SU-DHL-6 (cell line): ENCODE data around the gene SRPK3.

Source experiments
- H2AFZ ChIP-seq: fragments of 200-600 bp; sonication (generic); 2 replicates; pipeline ENCODE4 v1.6.1; 2014; ENCODE audit warnings: low read depth, mild to moderate bottlenecking, moderate library complexity, mixed read lengths, antibody characterized with exemption, low read length; ENCODE audit not compliant: severe bottlenecking
- H3F3A ChIP-seq: fragments of 200-600 bp; shearing (Covaris generic); 2 replicates; pipeline ENCODE4 v1.6.0; 2016; ENCODE audit warnings: antibody characterized with exemption, mild to moderate bottlenecking; ENCODE audit not compliant: insufficient read depth
- H3K27ac ChIP-seq: fragments of 200-600 bp; sonication (generic); 2 replicates; pipeline ENCODE4 v1.5.1; 2016; ENCODE audit warnings: low read depth, mild to moderate bottlenecking, low read length, moderate library complexity, mixed read lengths
- H3K27me3 ChIP-seq: fragments of 200-600 bp; sonication (generic), shearing (Covaris generic); 2 replicates; pipeline ENCODE4 v1.6.0; 2014; ENCODE audit warnings: mild to moderate bottlenecking, low read length
- H3K36me3 ChIP-seq: fragments of 200-600 bp; sonication (generic); 2 replicates; pipeline ENCODE4 v1.6.1; 2014; ENCODE audit warnings: mild to moderate bottlenecking, low read length, mixed read lengths
- H3K4me2 ChIP-seq: fragments of 300-600, 200-600 bp; shearing (Covaris generic), sonication (generic); 2 replicates; pipeline ENCODE4 v1.6.0; 2014; ENCODE audit warnings: low read length, low read depth, mild to moderate bottlenecking; ENCODE audit not compliant: poor library complexity, severe bottlenecking
- H3K4me3 ChIP-seq: fragments of 200-600 bp; sonication (generic); 2 replicates; pipeline ENCODE4 v1.5.1; 2014; ENCODE audit warnings: antibody characterized with exemption, low read length, mild to moderate bottlenecking, mixed read lengths; ENCODE audit not compliant: insufficient read depth, poor library complexity, severe bottlenecking
- H3K79me2 ChIP-seq: fragments of 200-600 bp; sonication (generic); 2 replicates; pipeline ENCODE4 v1.6.1; 2014; ENCODE audit warnings: mild to moderate bottlenecking, low read length, moderate library complexity; ENCODE audit not compliant: insufficient read depth
- H3K9ac ChIP-seq: fragments of 200-600 bp; sonication (generic); 2 replicates; pipeline ENCODE4 v1.7.0; 2014; ENCODE audit warnings: mild to moderate bottlenecking, low read length
- H3K9me2 ChIP-seq: fragments of 200-600 bp; sonication (generic); replicated peaks from 2 replicates; pipeline ENCODE4 v1.6.1; 2014; ENCODE audit warnings: low read length; ENCODE audit not compliant: insufficient read depth
- H3K9me3 ChIP-seq: fragments of 200-600 bp; sonication (generic); 2 replicates; pipeline ENCODE4 v1.6.1; 2014; ENCODE audit warnings: low read length, mixed read lengths; ENCODE audit not compliant: insufficient read depth
- H4K20me1 ChIP-seq: fragments of 200-600 bp; sonication (generic); 2 replicates; pipeline ENCODE4 v1.6.1; 2014; ENCODE audit warnings: low read depth, mild to moderate bottlenecking, antibody characterized with exemption, low read length, moderate library complexity, mixed read lengths
- CTCF ChIP-seq: fragments of 200-600 bp; sonication (generic); IDR thresholded peaks from one replicate; pipeline ENCODE4 v1.5.1; 2017; ENCODE audit warnings: antibody characterized with exemption, mild to moderate bottlenecking, low read length, moderate library complexity; ENCODE audit not compliant: insufficient read depth, poor library complexity, severe bottlenecking
- EZH2phosphoT487 ChIP-seq: fragments of 200-600 bp; sonication (generic), shearing (Covaris generic); conservative IDR thresholded peaks from 2 replicates; pipeline ENCODE4 v1.6.1; 2018; ENCODE audit warnings: mild to moderate bottlenecking, antibody characterized with exemption, low read length, moderate library complexity, mixed read lengths

Gene SRPK3

GRCh38 chrX:153821066-153821465 lies 40.2 kb downstream of the SRPK3 start:
- H3K9me3 ChIP-seq = no peaks in the 10 kb centered on the region
- H3K4me2 ChIP-seq = no peak overlapping the region
- H2AFZ ChIP-seq = no peak overlapping the region
- no peaks in the 10 kb centered on the region for H3K36me3 ChIP-seq
- no peaks in the 10 kb centered on the region for H3F3A ChIP-seq
- H3K27me3 ChIP-seq = no peaks in the 10 kb centered on the region
- no peaks in the 10 kb centered on the region for H4K20me1 ChIP-seq
- no peak overlapping the region for H3K9ac ChIP-seq
- no peaks in the 10 kb centered on the region for H3K79me2 ChIP-seq
- no peak overlapping the region for H3K27ac ChIP-seq
- no peak overlapping the region for H3K4me3 ChIP-seq
- TF ChIP-seq CTCF (no peak), EZH2phosphoT487 (no peak)
- H3K9me2 ChIP-seq = no peaks in the 10 kb centered on the region

GRCh38 chrX:153824348-153824747 lies 43.5 kb downstream of the SRPK3 start:
- H3K27ac ChIP-seq = no peak overlapping the region
- H3K27me3 ChIP-seq = no peaks in the 10 kb centered on the region
- no peak overlapping the region for H3K4me2 ChIP-seq
- no peaks in the 10 kb centered on the region for H3K36me3 ChIP-seq
- H3K4me3 ChIP-seq = no peak overlapping the region
- no peaks in the 10 kb centered on the region for H4K20me1 ChIP-seq
- H3K9me2 ChIP-seq = no peaks in the 10 kb centered on the region
- TF ChIP-seq EZH2phosphoT487 (no peak), CTCF (no peak)
- H3K79me2 ChIP-seq = no peaks in the 10 kb centered on the region
- H2AFZ ChIP-seq = no peak overlapping the region
- H3F3A ChIP-seq = no peaks in the 10 kb centered on the region
- H3K9me3 ChIP-seq = no peaks in the 10 kb centered on the region
- no peak overlapping the region for H3K9ac ChIP-seq

GRCh38 chrX:153825042-153825441 lies 44.2 kb downstream of the SRPK3 start:
- no peak overlapping the region for H3K4me2 ChIP-seq
- no peaks in the 10 kb centered on the region for H3K79me2 ChIP-seq
- no peak overlapping the region for H2AFZ ChIP-seq
- no peaks in the 10 kb centered on the region for H3F3A ChIP-seq
- no peak overlapping the region for H3K27ac ChIP-seq
- H3K36me3 ChIP-seq = no peaks in the 10 kb centered on the region
- no peak overlapping the region for H3K9ac ChIP-seq
- no peak overlapping the region for H3K4me3 ChIP-seq
- no peaks in the 10 kb centered on the region for H3K27me3 ChIP-seq
- TF ChIP-seq CTCF = no peak
- no peak for TF ChIP-seq EZH2phosphoT487
- no peaks in the 10 kb centered on the region for H4K20me1 ChIP-seq
- H3K9me2 ChIP-seq = no peaks in the 10 kb centered on the region
- H3K9me3 ChIP-seq = no peaks in the 10 kb centered on the region

- TF ChIP-seq CTCF = no peak
- no peak for TF ChIP-seq EZH2phosphoT487
- no peak overlapping the region for H3K27ac ChIP-seq
- H3K79me2 ChIP-seq = no peaks in the 10 kb centered on the region
- no peaks in the 10 kb centered on the region for H3K9me2 ChIP-seq
- H3K9ac ChIP-seq = no peak overlapping the region
- H4K20me1 ChIP-seq = no peaks in the 10 kb centered on the region
- no peaks in the 10 kb centered on the region for H3K27me3 ChIP-seq
- no peaks in the 10 kb centered on the region for H3K9me3 ChIP-seq
- H3K36me3 ChIP-seq = no peaks in the 10 kb centered on the region
- H3F3A ChIP-seq = no peaks in the 10 kb centered on the region
- H3K4me2 ChIP-seq = no peak overlapping the region
- no peak overlapping the region for H3K4me3 ChIP-seq
- no peak overlapping the region for H2AFZ ChIP-seq
Observed at GRCh38 chrX:153827016-153827415, 46.2 kb downstream of the SRPK3 start.
